NCI-H82 (cell line): ENCODE measurements around the gene OR52D1.

Experiments
- DNase-seq: peaks from one replicate; lab custom pipeline; 2025; lab: John Stamatoyannopoulos, UW

Gene OR52D1

GRCh38 chr11:5488385-5488784 is at the start of gene OR52D1:
OR52D1 (plus strand) TSS chr11:5488685; CDS start chr11:5488707, 22 bp downstream.
- no peak for DNase-seq

- DNase-seq = no peak
Measured at GRCh38 chr11:5441414-5441813, 47.1 kb upstream of the OR52D1 start, which contains the start of gene OR51I1. OR51I1 (minus strand) TSS chr11:5441514; CDS start chr11:5441514, 0 bp downstream.

DNA sequence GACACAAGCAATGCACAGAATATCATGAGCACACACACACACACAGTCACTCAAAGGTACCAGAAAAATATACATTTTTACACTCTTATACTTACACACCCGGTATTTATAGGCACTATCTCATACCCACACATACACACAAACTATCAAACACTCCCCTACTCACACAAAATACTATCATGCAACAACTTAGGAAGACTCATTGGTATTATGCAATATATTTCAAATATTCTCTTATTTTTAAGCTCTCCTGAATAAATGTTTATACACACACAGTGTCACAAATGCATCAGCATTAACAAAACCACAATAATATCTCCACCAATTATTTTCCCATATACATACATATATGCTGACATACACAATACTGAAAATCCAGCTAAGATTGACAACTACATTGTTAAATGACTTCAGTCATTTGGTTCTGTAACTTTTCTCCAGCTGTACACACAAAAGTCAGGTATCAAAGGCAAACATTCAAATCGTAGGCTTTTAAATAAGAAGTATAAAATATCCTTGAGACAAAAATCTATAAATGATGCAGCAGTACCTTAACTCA is 44.6 kb upstream of the OR52D1 start:
- DNase-seq = no peak

- DNase-seq = no peak
Measured at GRCh38 chr11:5449023-5449422, 39.5 kb upstream of the OR52D1 start, which contains the start of gene OR51I2. OR51I2 (plus strand) TSS chr11:5449323; CDS start chr11:5453489, 4,166 bp downstream.

DNA sequence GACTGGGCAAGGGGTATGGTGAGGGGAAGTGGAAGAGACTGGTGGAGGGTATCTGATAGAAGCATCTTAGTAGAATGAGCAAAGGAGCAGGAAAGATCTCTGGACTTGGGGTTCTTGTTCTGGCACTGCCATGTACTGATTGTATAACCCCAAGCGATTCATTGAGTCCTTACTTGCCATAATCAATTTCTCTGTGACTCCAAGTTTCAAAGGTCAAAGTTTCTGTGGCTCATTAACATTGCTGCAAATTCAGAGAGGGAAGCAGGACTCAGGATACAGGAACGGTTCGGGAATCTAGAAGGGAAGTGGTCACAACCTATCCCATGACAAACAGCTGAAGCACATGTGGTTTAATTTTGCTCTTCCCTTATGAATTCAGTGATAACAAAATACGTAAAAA is 39.1 kb upstream of the OR52D1 start:
- DNase-seq = no peak

GRCh38 chr11:5460983-5461621 is 27.4 kb upstream of the OR52D1 start:
- no peak for DNase-seq

GRCh38 chr11:5467527-5467926 is 21.0 kb upstream of the OR52D1 start:
- no peak for DNase-seq

GRCh38 chr11:5473921-5474320 is 14.6 kb upstream of the OR52D1 start:
- DNase-seq = no peak

- peak; percentile 69 for DNase-seq
Measured at GRCh38 chr11:5476186-5476819, 12.2 kb upstream of the OR52D1 start.

- DNase-seq = no peak
Measured at GRCh38 chr11:5486003-5486402, 2.5 kb upstream of the OR52D1 start.

DNA sequence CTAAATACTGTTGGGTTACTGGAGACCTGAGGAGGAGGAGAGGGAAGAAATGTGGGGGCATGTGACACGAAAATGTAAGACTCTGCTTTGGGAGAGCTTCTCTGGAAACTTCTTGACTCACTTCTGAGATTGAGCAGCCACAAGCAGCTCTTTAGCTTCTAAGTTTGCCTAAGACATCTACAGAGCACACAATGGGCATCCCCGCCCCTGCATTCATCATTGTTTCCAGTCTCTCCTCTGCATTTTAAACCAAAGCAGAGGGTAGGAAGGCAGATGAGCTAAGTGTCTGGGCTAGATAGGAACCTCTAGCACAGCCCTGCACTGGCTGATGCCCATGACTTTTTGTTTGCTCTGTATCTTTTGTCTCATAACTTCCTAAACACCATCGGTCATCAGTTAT is 2.1 kb upstream of the OR52D1 start:
- DNase-seq = no peak

DNA sequence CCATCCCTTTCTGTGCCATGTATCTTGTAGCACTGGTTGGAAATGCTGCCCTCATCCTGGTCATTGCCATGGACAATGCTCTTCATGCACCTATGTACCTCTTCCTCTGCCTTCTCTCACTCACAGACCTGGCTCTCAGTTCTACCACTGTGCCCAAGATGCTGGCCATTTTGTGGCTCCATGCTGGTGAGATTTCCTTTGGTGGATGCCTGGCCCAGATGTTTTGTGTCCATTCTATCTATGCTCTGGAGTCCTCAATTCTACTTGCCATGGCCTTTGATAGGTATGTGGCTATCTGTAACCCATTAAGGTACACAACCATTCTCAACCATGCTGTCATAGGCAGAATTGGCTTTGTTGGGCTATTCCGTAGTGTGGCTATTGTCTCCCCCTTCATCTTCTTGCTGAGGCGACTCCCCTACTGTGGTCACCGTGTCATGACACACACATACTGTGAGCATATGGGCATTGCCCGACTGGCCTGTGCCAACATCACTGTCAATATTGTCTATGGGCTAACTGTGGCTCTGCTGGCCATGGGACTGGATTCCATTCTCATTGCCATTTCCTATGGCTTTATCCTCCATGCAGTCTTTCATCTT is 414 bp downstream of the OR52D1 start:
- DNase-seq = no peak

DNA sequence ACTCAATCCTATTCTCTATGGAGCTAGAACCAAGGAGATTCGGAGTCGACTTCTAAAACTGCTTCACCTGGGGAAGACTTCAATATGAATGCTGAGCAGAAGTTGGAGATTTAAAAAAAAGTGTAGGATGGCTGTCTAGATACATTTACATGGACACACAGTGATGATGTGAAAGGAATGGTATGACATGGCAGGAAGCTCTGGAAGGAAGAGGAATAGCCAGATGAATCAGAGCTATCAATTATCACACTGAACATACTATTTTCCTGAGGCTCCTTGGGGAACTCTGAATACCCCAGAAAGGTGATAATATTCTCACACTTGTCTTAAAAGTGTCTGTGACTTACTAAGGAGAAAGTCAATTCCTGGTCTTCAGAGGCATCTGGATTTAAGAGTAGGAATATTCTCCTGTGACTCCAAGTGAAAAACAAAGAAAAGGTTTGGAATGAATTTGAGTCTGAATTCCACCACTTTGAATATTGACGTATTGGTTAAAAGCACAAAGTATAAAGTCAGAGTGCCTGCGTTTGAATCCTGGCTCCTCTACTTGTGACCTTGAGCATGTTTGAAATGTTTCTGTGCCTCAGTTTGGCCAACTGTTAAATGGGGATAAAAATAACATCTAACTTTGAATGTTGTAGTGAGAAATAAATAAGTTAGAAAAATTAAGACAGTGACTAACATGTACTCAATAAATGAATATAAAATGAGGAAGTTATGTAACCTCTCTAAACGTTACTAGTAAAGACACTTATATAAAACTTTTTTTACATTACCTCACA is 1.3 kb downstream of the OR52D1 start:
- DNase-seq = no peak

DNA sequence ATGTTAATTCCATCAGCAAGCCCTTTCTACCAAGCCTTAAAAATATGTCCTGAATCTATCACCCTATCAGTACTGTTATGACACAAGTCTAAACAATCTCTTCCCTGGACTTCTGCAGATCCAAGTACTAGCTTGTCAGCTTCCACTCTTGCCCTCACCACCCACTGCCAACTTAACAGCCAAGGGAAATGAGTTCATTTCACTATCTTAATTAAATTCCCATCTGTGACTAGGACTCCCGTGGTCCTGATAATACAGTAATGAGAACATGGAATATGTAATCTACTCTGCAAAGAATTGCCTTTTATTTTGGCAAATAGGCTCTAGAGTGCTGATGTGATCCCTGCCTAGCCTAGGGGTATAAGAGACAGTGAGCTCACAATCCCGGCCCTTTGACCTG is 11.2 kb downstream of the OR52D1 start:
- DNase-seq = no peak

DNA sequence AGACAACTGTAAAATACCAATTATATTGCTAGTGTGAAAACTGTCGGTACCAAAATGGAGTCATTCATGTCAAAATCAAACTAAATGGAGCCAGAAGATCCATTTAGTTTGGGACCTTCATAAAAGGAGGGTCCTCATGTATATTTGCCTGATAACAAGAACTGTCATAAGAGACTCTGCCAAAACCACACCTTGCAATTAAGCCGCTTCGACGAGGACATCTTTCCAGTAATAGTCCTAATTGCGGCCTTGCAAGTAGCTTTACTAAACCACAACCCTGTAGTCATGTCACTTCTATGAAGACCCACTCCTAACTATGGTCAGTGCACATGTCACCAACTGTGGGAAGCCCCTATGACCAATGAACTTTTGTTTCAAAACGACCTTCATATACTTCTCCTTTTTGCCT is 11.9 kb downstream of the OR52D1 start:
- DNase-seq = no peak

DNA sequence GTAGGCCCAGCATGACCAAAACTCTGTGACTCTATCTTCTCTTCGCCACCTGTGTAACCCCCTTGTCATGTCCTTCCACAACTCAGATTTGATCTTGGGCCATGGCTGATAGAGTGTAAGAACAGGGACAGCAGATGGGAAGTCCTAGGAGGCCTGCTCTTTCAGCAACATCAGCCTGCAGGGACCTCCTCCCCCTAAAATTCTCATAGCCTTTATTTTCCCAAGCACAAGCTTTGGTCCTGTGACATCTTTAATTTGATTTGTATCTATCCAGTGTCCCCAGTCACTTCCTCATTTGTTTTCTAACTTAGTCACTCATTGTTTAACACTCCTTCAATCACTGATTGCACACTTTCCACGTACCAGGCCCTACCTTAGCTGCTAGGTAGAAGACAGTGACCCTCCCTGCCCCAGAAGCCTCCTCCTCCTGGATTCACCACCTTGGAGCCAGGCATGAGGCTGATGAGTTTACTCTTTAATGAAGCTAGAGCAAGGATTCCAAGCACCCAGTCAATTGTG is 16.0 kb downstream of the OR52D1 start:
- DNase-seq = peak; percentile 11

DNA sequence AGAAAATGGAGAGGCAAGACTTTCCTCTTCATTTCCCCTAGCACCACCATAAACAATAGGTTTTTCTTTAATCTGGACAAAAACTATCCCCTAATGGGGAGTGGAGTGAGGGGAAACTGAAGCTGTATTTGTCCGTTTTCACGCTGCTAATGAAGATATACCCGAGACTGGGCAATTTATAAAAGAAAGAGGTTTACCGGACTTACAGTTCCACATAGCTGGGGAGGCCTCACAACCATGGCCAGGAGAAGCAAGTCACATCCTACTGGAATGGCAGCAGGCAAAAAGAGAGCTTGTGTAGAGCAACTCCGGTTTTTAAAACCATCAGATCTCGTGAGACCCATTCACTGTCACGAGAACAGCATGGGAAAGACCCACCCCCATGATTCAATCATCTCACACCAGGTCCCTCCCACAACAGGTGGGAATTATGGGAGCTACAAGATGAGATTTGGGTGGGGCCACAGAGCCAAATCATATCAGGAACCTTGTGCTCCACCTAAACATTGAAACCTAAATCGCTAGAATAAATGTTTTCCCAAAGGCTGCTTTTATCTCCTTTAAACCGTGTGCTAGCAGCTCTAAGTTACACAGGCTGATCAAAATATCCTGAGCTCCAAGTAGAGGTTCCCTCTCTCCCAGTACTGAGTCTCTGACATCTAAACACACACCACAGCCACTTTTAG is 17.0 kb downstream of the OR52D1 start:
- no peak for DNase-seq

DNA sequence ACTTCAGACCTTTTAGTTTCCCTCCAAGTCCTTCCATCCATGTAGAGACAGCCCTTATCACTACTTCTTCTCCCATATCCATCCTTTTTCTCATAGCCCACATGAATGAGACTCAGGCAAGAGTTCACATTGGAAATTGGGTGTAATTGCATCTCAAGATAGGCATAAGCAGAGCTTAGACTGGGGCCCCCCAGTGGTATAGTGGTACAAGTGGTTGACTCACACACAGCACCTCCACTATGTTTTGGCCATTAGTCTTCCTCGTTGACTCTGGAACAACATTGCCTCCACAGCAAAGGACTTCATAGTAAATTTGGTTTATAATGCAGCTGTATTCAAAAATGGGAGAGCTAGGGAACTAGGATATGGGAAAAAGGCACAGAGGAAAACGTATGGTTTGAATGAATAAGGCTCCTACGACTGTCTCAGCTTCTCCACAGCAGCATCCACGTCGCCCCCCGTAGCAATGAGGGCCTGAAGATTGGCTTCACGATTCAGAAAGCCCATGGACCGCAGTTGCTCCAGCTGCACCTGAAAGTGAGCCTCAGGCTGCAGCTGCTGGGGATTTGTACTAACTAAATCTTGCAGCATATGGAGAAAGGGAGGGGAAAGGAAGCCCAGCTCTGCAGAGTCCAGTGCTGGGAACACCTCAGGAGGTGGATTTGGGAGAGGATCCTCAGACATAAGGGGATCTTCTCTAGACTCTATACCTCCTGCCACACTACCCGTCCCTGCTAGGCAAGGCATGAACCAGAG is 18.9 kb downstream of the OR52D1 start:
- DNase-seq = peak; percentile 90

DNA sequence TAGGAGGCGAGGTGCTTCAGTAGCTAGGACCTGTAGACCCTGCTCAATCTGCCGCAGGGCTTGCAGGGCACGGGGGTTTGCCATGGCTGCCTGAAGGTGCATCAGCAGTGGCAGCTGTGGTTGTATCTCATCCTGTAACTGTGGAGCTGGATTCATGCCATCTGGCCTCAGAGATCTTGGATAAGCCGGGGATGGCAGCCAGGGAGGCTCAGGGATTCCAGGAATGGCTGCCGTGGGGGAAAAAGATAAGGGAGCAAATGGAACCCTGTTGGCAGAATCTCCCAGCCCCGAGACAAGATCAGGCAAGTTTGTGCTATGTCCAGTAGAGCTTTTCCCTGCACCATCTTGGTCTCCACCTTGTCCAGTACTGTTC is 19.4 kb downstream of the OR52D1 start:
- DNase-seq = peak; percentile 88

DNA sequence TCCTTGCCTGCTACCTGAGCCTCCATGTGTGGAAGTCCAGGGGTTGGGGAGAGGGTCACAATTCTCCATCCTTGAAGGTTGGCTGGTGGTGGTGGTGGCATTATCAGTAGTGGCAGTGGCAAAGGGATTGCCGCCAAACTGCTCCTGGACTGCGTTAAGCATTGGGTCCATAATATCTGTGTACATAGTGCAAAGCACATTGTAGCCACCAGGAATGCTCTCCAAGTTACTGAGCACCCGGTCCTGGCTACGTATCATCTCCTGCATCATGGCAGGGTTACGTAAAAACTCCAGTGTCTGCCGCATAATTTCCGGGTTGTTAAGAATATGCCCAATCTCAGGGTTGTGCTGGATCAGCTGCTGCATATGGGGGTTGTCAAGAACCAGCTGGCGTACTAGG is 20.1 kb downstream of the OR52D1 start:
- DNase-seq = no peak

DNA sequence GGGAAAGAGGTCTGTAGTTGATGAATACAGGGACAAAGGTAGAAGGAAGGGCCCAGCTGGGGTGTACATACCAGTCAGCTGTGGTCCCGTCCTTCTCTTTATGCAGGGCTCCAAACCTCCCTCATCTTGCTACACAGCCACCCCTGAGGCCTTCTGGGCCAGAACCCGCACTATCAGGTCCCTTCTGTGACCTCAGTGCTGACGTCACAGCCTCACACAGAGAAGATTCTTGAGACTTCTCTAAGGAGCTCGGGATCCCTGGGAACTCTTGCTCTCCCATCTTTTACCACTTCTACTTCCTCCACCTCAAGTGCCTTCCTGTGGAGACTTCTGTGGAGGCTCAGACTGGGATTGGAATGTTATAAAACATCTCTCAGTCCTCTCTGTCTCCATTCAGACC is 21.3 kb downstream of the OR52D1 start, which contains the start of gene UBQLN3:
TSS of gene UBQLN3 (minus strand) at position 155 of the 400 bp plus-strand sequence. CDS start 399 bp downstream, outside the sequence.
- DNase-seq = no peak
